ENCODE data around the gene MLNR. TPM values are rescaled to one million over a fixed set of nuclear protein-coding genes. Genes with fewer than 3 reads are reported as not detected.

Gene MLNR
- total RNA-seq, 1 donor from 2014 or later = not detected

DNA sequence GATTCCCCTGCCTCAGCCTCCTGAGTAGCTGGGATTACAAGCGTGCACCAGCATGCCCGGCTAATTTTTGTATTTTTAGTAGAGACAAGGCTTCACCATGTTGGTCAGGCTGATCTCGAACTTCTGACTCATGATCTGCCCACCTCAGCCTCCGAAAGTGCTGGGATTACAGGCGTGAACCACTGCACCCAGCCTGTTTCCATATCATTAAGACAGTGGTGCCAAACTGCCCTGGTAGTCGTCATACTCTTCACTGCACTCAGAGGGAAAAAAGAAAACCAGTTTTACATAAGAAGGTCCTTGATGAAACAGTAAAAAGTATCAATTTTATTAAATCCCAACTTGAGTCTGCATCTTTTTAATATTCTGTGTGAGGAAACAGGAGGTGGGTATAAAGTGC, 42.5 kb downstream of the MLNR start:
- Mint-ChIP-seq H3K36me3 (ENCODE audit: low read depth) (peaks cover 34% of the 10 kb centered on the region), H3K27ac (no peak overlapping the region), H3K9me3 (no peaks in the 10 kb centered on the region), H3K4me3 (ENCODE audit: low read depth) (no peak overlapping the region), H3K4me1 (ENCODE audit: low read depth) (peaks cover 4% of the 10 kb centered on the region), H3K27me3 (ENCODE audit: low read depth) (no peaks in the 10 kb centered on the region)
- intact Hi-C loops (cut with micrococcal nuclease) = no loop called here
- no peak for DNase-seq (ENCODE audit: low spot score)

DNA sequence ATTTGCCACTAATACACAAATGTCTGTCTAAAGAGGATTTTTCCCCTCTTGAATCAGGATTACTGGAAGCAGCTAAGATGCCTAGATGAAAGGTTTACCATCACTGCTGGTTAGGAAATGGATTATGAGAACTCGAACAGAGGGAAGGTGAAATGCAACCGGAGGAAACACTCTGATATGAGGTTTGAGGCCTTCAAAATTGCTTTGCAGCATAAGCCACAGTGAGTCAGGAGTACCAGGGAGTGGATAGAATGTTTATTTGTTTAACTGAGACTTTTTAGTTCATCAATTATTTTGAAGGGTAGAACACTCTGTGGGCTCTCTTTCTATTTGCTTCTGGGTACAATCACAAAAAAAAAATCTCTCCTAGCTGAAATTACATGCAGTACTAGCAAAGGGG, 45.7 kb downstream of the MLNR start:
- no peak overlapping the region for H3K4me3 Mint-ChIP-seq (ENCODE audit: low read depth)
- intact Hi-C loops (cut with micrococcal nuclease) = no loop called here

DNA sequence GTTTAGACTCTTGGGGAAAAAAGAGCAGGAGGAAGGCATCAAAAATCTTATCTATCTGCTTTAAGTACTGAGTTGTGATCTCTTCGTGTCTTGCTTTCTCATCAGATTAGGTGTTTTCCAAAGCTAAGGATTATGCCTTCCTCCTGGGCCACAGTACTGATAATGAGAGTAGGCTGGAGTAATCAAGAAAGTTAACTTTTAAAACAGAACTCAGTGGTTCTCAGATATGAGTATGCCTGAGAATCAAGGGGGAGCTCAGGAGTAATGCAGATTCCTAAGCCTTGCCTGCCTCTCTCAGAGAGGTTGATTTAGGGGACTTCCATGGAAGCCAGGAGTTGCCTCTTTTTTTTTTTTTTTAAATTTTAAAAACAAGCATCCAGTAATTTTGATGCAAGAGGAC, 51.1 kb downstream of the MLNR start:
- peaks cover 11% of the 10 kb centered on the region for H3K36me3 Mint-ChIP-seq (ENCODE audit: low read depth)
- H3K27me3 Mint-ChIP-seq (ENCODE audit: low read depth) = no peaks in the 10 kb centered on the region
- H3K27ac Mint-ChIP-seq = no peak overlapping the region
- no peak overlapping the region for H3K4me3 Mint-ChIP-seq (ENCODE audit: low read depth)
- H3K4me1 Mint-ChIP-seq (ENCODE audit: low read depth) = no peaks in the 10 kb centered on the region
- intact Hi-C loops (cut with micrococcal nuclease) = no loop called here
- DNase-seq (ENCODE audit: low spot score) = no peak
- H3K9me3 Mint-ChIP-seq = no peaks in the 10 kb centered on the region

More for the DNA sequence above, 45.7 kb downstream of the MLNR start:
- H3K9me3 Mint-ChIP-seq = no peaks in the 10 kb centered on the region
- H3K27ac Mint-ChIP-seq = no peak overlapping the region
- no peak for DNase-seq (ENCODE audit: low spot score)
- H3K4me1 Mint-ChIP-seq (ENCODE audit: low read depth) = no peaks in the 10 kb centered on the region
- no peaks in the 10 kb centered on the region for H3K27me3 Mint-ChIP-seq (ENCODE audit: low read depth)
- H3K36me3 Mint-ChIP-seq (ENCODE audit: low read depth) = peaks cover 27% of the 10 kb centered on the region

Other genes starting within 250 kb of the MLNR start
- gene FNDC3A, start 244.4 kb upstream of the MLNR start, total RNA-seq = 21.0 and 21.7 TPM in 2 replicates
- gene CDADC1, start 27.6 kb downstream of the MLNR start, total RNA-seq = 7.4 and 8.6 TPM in 2 replicates
- 4.0 and 5.8 TPM in 2 replicates for gene CAB39L, start 223.7 kb downstream of the MLNR start, total RNA-seq
- 10.8 and 11.0 TPM in 2 replicates for gene SETDB2, start 223.9 kb downstream of the MLNR start, total RNA-seq